Measurements from ENCODE around the gene BCAT1. TPM values are rescaled to one million over a fixed set of nuclear protein-coding genes. Genes with fewer than 3 reads are reported as not detected.

Gene BCAT1
- total RNA-seq, 2 donors from 2014 or later: 3.4 to 13.1 TPM

- no peak overlapping the region for H3K27ac ChIP-seq
- H3K36me3 ChIP-seq: no peaks in the 10 kb centered on the region
- no peak overlapping the region for H3K4me3 ChIP-seq
- H3K27me3 ChIP-seq: no peaks in the 10 kb centered on the region
- no peak for TF ChIP-seq CTCF (IDR thresholded peaks at IDR 0.05)
- DNase-seq (ENCODE audit: low spot score): no peak
- H3K9me3 ChIP-seq: no peaks in the 10 kb centered on the region
- H3K4me1 ChIP-seq: peaks cover 0 to 9% of the 10 kb centered on the region in 2 donors
Measured at GRCh38 chr12:24993793-24994192, 44.9 kb upstream of the BCAT1 start.

GRCh38 chr12:24991209-24992049 is 42.5 kb upstream of the BCAT1 start:
- no peaks in the 10 kb centered on the region for H3K36me3 ChIP-seq
- no peak for DNase-seq (ENCODE audit: low spot score)
- H3K27me3 ChIP-seq: no peaks in the 10 kb centered on the region
- H3K4me1 ChIP-seq: no peaks in the 10 kb centered on the region
- no peaks in the 10 kb centered on the region for H3K9me3 ChIP-seq
- H3K4me3 ChIP-seq: no peak overlapping the region
- peak; percentile 37 to 69 for TF ChIP-seq CTCF (IDR thresholded peaks at IDR 0.05)
- no peak overlapping the region for H3K27ac ChIP-seq

- DNase-seq (ENCODE audit: low spot score): no peak
- H3K36me3 ChIP-seq: no peaks in the 10 kb centered on the region
Measured at GRCh38 chr12:24989216-24989615, 40.3 kb upstream of the BCAT1 start.

GRCh38 chr12:24982250-24982649 is 33.3 kb upstream of the BCAT1 start:
- Histone ChIP-seq H3K27ac (no peak overlapping the region), H3K4me3 (no peak overlapping the region), H3K27me3 (no peaks in the 10 kb centered on the region), H3K9me3 (peaks cover 0 to 21% of the 10 kb centered on the region in 2 donors), H3K36me3 (no peaks in the 10 kb centered on the region), H3K4me1 (no peaks in the 10 kb centered on the region)
- DNase-seq (ENCODE audit: low spot score): no peak
- TF ChIP-seq CTCF (IDR thresholded peaks at IDR 0.05): no peak

More at GRCh38 chr12:24989216-24989615, 40.3 kb upstream of the BCAT1 start:
- Histone ChIP-seq H3K27me3 (no peaks in the 10 kb centered on the region), H3K9me3 (peaks cover 0 to 2% of the 10 kb centered on the region in 2 donors), H3K4me3 (no peak overlapping the region), H3K4me1 (no peaks in the 10 kb centered on the region), H3K27ac (no peak overlapping the region)
- TF ChIP-seq CTCF (IDR thresholded peaks at IDR 0.05): no peak

- no peak for DNase-seq (ENCODE audit: low spot score)
- no peak overlapping the region for H3K27ac ChIP-seq
Measured at GRCh38 chr12:24979976-24980730, 31.3 kb upstream of the BCAT1 start.

More at GRCh38 chr12:24979976-24980730, 31.3 kb upstream of the BCAT1 start:
- H3K27me3 ChIP-seq: no peaks in the 10 kb centered on the region
- no peak overlapping the region for H3K4me3 ChIP-seq
- peaks cover 0 to 21% of the 10 kb centered on the region in 2 donors for H3K9me3 ChIP-seq
- no peaks in the 10 kb centered on the region for H3K4me1 ChIP-seq
- H3K36me3 ChIP-seq: no peaks in the 10 kb centered on the region
- TF ChIP-seq CTCF (IDR thresholded peaks at IDR 0.05): no peak

Data from right atrium auricular region (tissue), 2 donors.